ENCODE data around the gene ABTB1.

ABTB1 gene

GRCh38 chr3:127706312-127706711 lies 33.6 kb downstream of the ABTB1 start:
- no peak for DNase-seq (ENCODE audit: low read depth)

DNA sequence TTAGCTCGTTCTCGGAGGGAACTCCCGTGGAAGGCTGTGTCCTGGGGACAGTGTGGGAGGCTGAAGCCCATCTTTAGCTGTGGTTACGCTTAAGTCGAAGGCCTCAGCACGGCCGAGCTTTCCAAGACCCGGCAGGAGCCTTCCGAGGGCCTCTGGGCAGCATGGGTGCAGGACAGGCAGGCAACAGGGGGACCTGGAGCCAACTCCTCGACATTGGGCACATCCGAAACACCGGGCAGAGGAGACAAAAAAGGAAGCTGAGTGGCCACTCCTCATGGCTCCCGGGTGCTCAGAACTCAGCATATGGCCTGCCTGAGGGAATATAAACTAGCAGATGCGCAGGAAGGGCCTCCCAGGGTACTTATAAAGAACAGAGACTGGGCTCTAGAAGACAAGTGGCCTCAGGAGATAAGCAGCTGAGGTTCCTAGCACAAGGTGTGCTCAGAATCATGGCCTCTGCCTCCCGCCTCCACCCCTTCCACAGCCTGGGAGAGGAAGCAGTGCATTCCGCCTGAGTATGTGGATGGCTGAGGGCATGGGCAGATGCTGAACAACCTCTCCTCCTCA lies 34.1 kb downstream of the ABTB1 start:
- no peak for DNase-seq (ENCODE audit: low read depth)

DNA sequence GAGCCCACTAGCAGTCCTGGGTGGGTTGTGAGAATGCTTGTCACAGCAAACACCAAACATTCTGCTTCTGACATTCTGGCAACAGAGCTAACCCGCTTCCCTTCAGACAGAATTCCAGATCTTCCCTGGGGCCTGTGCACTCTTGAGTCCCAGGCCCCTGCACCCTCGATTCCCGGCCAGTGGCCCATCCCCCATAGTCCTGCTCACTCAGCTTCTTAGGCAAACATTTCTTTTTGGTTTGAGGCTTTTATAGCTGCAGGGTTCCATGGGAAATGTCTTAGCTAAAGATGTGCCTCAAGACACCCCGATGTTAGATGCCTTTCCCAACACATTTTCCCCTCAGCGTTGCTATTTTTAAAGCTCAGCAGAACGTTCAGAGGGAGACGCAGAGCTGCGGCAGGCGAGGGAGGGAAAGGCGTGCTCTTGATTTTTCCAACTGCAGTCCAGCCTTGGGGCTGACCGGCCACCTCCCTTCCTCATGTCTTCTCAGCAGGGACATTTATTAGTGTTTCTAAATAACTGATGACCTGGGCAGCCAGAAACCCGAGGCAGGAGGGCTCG lies 35.2 kb downstream of the ABTB1 start:
- DNase-seq (ENCODE audit: low read depth): no peak

DNA sequence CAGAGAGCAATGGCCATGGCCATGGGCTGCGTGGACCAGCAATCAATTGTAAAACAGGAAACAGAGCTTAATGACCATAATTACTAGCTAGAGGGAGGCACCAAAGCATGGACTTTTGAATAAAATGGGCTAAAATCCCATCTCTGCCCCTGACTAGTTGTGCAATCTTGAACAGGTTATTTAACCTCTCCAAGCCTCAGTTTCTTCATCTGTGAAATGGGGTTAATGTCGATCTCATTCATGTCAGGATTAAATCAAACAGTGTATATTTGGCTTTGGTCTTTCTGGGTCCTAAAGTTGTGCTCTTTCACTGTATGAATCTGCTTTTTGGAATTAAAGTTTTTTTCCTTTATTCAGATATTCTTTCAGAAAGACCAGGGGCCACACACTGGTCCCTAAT lies 36.1 kb downstream of the ABTB1 start:
- no peak for DNase-seq (ENCODE audit: low read depth)

DNA sequence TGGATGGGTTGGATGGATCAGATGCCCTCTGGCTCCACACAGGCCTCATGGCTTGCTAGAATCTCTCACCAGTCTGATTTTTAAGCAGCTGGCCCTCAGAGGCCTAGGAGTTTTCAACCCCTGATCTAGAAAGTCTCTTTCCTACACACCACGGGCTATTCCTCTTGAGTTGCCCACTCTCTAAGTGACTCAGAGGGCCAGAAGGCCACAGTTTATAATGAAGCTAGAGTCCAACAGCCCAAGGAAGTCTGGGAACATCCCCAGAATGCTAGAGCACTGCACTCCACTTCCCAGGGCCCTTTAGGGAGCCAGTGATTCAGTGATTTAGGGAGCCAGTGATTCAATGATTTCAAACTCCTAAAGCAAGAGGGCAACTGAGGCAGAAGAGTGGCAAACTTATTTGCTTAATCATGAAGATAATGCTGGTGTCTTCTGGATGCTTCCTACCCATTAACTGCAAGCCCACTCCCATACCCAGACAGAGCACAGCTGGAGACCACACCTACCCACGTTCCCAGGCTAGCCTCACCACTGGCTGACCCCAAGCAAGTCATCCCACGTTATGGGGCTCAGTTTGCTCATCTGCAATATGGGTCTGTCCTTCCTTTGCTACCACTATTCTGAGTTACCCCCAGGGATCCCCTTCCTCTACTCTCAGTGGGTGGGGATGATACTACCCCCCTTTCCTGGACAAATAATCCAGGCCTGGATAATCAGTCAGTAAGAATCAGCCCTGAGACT lies 36.7 kb downstream of the ABTB1 start:
- no peak for DNase-seq (ENCODE audit: low read depth)

DNA sequence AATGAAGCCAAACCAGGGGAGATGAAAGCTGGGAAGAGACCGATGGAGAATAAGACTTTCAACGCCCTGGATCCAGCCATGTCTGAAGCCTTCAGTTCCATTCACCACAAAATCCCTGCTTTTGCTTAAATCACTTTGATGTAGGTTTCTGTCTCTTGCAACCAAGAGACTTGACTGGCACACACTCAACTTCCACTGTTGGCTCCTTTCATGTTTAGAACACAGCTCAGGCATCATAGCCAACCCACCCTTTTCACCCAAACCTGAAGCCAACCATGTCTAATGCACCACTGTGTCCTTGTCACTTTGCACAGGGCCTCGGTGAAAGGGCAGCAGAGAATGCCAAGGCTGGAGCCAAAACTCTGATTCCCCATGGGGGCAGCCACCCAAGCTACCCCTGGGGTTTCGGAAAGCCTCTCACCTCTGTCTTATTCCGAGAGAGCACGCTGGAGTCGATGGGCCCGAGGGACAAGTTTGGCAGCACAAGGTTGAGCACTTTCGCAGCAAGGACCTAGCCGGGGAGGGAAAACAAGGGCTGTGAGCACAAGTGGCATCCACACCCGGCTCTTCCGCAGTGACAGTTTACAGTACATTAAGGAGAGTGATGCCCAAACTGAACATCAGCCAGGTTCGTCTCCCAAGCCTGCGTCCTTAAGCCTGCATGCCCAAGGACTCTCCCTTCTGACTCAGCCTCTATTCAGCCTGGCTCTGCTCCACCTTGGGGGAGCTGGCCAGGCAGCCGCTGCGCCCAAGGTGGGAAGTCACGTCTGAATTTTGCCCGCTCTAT lies 37.6 kb downstream of the ABTB1 start:
- DNase-seq (ENCODE audit: low read depth): no peak

GRCh38 chr3:127711021-127711695 lies 38.4 kb downstream of the ABTB1 start:
- no peak for DNase-seq (ENCODE audit: low read depth)

DNA sequence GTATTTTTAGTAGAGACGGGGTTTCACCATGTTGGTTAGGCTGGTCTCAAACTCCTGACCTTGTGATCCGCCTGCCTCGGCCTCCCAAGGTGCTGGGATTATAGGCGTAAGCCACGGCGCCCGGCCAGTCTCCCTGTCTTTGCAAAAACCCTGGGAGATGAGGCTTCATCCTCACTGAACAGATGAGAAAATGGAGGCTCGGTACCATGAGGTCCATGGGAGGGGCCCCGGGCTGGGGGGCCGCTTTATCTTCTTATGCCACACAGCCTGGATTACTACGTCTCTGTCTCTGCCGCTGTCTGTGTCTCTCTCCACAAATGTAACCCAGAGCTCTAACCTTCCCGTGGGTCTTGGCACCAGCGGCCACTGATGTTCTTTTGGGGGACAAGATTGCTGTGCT lies 39.1 kb downstream of the ABTB1 start:
- no peak for DNase-seq (ENCODE audit: low read depth)

DNA sequence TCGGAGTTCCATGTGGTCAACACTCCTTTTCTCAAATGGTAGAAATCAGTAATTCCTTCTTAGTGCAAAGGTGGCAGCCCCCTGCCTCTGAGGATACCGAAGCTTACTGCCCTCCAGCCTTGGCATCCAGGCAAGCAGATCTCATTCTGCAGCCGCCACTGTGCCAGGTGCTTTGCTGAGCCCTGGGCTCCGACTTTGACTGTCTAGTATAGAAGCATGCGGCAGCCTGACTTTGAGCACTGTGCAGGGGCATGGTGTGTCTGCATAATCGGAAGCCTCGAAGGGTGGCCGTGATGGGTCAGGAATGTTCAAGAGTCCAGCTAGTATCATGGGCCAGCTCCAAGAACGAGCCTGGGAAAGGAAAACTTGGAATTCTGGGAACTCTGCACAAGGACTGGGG lies 39.7 kb downstream of the ABTB1 start:
- DNase-seq (ENCODE audit: low read depth): no peak

- DNase-seq (ENCODE audit: low read depth): no peak
These were observed 40.4 kb downstream of the ABTB1 start for GRCh38 chr3:127712881-127713771.

- DNase-seq (ENCODE audit: low read depth): no peak
These were observed 41.4 kb downstream of the ABTB1 start for GRCh38 chr3:127714125-127714571.

DNA sequence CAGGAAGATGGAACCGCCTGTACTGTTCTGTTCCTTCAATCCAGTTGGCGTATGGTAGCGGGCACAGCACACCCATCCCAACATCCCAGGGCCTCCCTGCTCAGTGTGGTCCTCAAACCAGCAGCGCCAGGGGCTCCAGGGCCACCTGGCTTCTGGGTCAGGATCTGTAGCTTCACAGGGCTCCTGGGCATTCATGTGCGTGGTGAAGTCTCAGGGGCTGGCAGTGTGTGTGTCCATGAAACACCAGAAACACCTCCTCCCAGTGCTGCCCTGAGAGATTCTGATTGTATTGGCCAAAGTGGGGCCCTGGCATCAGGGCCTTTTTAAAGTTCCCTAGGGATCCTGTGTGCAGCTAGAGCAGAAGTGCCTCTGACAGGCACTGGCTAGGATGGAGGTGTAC lies 42.1 kb downstream of the ABTB1 start:
- no peak for DNase-seq (ENCODE audit: low read depth)

DNA sequence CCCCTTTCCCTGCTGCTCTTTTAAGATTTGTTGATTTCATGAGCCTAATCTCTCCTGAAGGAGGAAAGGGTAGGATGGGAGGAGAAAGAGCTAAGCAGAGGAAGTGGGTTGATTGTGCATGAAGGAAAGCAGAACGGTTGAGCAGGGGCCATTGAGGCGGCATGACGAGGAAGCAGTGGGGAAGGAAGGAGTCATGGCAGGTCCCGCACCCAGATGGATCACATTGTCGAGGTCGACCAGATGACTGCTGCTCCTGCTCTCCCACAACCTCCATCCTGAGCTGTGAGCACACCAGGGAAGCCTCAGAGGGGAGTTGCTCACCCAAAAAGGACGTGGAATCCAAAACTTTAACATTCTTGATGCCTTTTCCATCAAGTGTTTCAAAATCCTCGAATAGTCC lies 42.8 kb downstream of the ABTB1 start:
- DNase-seq (ENCODE audit: low read depth): no peak

DNA sequence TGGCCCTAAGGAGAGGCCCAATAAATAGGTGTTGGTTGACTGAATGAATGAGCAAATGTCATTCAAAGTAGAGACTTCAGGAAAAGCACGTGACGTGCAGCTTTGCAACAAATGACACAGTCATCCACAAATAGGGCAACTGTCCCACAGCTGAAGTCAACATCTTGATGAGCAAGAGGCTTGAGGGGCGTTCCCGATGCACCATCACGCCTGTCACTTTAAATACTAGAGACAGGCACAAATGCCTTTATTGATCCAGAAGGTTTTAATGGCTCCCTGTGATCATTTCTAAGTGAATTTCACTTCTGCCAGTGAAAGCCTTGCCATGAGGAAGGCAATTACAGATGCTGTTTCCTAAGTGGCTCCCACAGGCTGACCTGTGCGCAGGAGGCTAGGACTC lies 43.6 kb downstream of the ABTB1 start:
- DNase-seq (ENCODE audit: low read depth): no peak

- DNase-seq (ENCODE audit: low read depth): peak; percentile 80
These were observed 44.8 kb downstream of the ABTB1 start for GRCh38 chr3:127717357-127718244.

- DNase-seq (ENCODE audit: low read depth): no peak
These were observed 45.6 kb downstream of the ABTB1 start for GRCh38 chr3:127718245-127718915.

- DNase-seq (ENCODE audit: low read depth): no peak
These were observed 46.2 kb downstream of the ABTB1 start for GRCh38 chr3:127718916-127719290.

DNA sequence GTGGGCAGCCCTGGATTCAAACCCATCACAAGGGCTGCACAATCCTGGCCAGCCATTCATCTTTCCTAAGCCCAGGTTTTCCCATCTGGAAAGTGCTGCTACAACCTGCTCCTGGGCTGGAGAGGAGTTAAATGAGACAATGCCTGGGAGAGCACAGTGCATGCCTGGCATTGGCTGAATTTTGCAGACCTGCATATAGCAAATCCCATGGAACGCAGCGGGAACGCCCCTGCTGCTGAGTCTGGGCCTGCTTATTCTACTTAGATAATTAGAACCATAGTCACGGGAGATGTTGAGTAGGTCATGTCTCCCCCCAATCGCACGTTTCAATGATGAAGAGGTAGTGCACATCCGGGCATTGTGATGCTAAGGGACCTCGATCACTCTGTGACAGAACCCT lies 46.6 kb downstream of the ABTB1 start:
- no peak for DNase-seq (ENCODE audit: low read depth)

- DNase-seq (ENCODE audit: low read depth): no peak
These were observed 47.5 kb downstream of the ABTB1 start for GRCh38 chr3:127720161-127720823.
